ENCODE measurements around the gene TXK.

Gene TXK

GRCh38 chr4:48046059-48046458 lies 88.0 kb downstream of the TXK start:
- no peak for DNase-seq

GRCh38 chr4:48044298-48044697 lies 89.8 kb downstream of the TXK start:
- no peak for DNase-seq

GRCh38 chr4:48043504-48043903 lies 90.5 kb downstream of the TXK start:
- DNase-seq: no peak

DNA sequence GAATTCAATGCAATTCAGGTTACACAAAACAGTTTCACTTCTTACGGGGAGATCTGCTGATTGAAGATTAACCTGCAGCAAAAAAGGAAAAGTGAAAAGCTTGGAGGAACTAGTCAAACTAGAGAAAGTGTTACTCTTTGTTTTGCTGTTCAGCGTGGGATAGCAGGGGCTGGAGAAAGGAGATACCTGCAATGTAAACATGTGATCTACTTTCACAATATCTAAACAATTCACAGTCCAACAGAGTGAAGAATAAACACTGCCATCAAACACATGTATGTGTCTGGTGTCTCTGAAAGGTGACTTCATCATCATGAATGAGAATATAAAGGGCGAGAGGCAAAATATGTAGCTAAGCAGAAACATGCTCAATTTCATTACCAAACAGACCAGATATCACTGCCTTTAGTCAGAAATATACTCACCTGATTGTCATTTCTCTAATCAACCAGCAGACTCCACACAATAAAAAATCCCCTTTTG lies 91.0 kb downstream of the TXK start:
- no peak for DNase-seq

DNA sequence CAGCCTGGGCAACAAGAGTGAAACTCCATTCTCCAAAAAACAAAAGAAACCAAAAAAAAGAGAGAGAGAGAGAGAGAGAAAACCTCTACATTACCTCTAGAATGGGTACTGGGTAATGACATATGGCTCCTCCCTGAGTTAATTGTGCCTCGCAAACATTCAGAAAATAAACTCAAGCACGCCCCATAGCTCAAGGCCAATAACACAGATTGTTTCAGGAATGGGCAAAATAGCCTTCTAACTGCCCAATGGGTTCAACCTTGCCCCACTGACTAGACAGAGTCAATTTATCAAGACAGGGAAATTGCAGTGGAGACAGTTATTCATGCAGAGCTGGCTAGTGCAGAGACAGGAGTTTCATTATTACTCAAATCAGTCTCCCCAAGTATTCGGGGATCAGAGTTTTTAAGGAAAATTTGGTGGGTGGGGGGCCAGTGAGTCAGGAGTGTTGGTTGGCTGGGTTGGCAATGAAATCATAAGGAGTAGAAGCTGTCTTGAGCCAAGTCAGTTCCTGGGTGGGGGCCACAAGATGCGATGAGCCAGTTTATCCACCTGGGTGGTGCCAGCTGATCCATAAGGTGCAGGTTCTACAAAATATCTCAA lies 92.4 kb downstream of the TXK start:
- no peak for DNase-seq

- DNase-seq: no peak
Measured at GRCh38 chr4:48039561-48039960, 94.5 kb downstream of the TXK start.

- DNase-seq: no peak
Measured at GRCh38 chr4:48038666-48039065, 95.4 kb downstream of the TXK start.

DNA sequence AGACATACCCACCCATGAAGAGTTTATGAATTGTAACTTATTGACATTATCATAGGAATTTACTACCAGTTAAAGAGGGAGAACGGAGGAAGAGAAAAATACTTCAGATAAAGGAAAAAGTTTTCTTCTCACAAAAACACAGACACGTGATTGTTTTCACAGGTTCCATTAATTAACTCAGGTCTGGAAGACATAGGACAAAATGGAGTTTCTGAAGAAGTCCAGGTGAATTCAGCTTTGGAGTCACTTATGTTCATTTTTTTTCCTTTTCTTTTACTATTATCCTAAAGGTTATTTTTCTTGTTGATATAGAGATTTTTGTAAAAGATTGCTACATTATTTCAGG lies 97.0 kb downstream of the TXK start:
- no peak for DNase-seq

- DNase-seq: no peak
Measured at GRCh38 chr4:48035952-48036351, 98.1 kb downstream of the TXK start.

DNA sequence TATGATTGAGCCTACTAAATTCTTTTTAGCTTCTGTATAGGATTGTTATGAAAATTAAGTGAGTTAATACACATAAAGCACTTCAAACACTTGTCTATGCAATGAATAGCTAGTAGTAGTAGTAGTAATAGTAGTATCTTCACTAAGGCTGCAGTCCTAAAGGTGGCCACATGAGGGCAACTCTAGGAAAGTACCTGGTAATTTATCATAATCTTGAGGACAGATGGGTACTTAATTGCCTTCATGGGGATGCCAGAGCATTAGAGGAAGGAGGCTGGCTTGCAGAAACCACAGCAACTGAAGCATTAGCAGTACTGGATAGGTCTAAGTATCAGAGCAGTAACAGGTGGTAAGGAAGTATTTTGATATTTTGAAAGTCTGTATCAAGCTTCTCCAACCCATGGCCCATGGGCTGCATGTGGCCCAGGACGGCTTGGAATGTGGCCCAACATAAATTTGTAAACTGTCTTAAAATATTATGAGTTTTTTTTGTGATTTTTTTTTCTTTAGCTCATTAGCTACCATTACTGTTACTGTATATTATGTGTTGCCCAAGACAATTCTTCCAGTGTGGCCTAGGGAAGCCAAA lies 100.1 kb downstream of the TXK start:
- DNase-seq: peak; percentile 66

DNA sequence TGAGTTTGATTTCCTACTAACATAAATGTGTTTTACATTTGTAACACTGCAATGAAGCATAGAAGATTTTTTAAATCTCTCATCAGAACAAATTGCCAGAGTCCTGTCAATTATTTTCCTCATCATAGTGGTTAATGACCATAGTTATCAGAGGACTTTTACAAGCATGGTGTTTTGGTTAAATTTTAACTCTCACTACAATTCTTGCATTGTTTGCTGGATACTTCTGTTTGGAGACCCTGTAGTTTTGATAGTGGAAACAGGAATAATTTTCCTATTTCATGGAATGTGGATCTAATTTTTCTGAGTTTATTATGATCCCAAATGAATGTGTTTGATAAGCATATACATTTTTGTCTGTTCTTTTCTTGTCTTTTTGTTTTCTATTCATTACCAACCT lies 100.6 kb downstream of the TXK start:
- DNase-seq: no peak

- no peak for DNase-seq
Measured at GRCh38 chr4:48032721-48033120, 101.3 kb downstream of the TXK start.

DNA sequence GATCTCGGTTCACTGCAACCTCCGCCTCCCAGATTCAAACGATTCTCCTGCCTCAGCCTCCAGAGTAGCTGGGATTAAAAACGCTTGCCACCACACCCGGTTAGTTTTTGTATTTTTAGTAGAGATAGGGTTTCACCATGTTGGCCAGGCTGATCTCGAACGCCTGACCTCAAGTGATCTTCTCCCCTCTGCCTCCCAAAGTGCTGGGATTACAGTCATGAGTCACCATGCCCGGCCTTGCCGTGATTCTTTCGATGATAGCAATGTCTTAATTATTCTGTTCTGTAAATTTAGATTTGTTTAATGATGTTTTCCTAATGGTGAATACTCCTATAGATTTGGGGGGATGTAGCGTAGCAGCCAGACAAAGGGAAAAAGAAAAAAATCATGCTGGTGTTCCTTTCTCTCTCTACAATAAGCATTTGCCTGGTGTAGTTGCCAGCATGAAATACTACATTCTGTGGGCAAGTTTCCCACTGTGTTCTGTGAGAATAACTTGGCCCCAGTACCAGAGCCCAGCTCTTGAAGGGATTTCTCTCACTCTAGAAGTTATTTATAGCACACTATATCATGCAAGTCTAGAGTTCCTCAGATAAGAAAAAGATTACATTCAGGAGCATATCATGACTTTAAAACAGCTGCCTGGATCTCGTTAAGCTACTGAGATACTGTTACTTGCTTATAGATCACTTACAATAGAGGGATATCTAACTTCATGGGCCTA lies 102.1 kb downstream of the TXK start:
- no peak for DNase-seq

GRCh38 chr4:48030470-48030869 lies 103.6 kb downstream of the TXK start:
- no peak for DNase-seq

- no peak for DNase-seq
Measured at GRCh38 chr4:48028696-48029095, 105.4 kb downstream of the TXK start.

GRCh38 chr4:48027653-48028052 lies 106.4 kb downstream of the TXK start:
- DNase-seq: no peak

DNA sequence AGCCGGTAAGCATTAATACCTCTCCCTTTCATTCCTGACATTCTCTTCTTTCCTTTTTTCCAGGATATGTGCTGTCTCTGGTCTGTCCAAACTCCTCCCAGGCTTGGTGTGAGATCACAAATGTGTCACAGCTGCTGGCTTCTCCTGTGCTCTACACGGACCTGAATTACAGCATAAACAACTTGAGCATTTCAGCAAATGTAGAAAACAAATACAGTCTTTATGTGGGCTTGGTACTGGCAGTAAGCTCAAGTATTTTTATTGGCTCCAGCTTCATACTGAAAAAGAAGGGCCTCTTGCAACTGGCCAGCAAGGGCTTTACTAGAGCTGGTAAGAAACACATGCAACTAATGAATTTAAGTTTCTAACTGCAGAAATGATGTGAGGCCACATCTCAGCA lies 109.0 kb downstream of the TXK start:
- no peak for DNase-seq

DNA sequence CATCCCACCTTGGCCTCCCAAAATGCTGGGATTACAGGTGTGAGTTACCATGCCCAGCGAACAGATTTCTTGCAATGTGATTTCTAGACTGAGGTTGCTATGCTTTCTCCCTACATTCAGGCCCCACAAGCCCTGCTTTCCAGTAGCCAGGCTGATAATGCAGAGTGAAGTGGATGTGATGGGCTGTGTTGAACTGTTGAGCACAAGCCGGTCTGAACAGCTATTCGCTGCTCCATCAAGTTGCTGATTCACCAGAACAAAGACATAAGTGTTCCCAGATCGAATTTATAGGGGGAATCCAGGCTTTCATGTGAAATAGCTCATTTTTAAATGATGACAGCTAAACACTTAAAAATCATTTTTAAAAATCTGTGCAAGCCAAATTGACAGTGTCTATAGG lies 109.5 kb downstream of the TXK start:
- no peak for DNase-seq

GRCh38 chr4:48022192-48022799 lies 111.8 kb downstream of the TXK start:
- no peak for DNase-seq

DNA sequence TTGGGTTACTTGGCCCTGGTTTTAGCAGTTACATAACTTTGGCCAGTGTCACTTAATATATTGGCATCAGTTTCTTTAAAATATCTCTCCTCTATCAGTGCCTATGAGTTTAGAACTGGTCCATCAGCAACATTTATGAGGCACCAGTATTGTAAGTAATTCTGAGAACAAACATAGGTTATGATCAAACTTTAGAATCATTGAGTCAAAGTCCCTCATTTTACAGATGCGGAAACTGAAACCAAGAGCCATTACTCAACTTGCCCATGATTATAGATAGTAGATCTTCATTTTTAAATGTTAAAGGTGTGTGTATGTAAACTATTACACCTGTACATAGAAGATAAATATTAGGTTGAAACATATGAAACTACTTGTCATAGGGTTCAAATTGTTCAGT lies 113.0 kb downstream of the TXK start:
- no peak for DNase-seq

DNA sequence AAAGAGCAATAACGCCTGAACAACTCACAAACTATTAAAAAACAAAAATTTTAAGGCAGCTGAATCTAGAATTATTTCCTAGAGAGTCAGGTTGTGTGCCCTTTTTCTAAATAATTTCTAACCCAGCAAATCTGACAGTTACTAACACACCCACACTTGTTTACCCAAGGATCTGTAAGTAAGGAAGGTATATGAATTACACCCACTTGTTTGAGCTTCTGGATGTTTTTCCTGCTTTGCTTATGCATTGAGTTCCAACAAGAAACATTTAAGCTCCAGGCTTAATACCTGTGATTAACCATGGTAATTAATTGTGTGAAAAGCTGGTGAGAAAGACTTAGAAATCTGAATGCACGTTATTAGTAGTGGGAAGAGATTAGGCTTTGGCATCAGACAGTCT lies 115.9 kb downstream of the TXK start:
- DNase-seq: no peak

GRCh38 chr4:48017108-48017571 lies 116.9 kb downstream of the TXK start:
- peak; percentile 5 for DNase-seq
